ENCODE measurements around the gene PBXIP1. TPM values are rescaled to one million over a fixed set of nuclear protein-coding genes. Genes with fewer than 3 reads are reported as not detected.

Gene PBXIP1
- total RNA-seq, 4 donors from 2014 or later, result 41.4 to 67.4 (median 61.3) TPM

DNA sequence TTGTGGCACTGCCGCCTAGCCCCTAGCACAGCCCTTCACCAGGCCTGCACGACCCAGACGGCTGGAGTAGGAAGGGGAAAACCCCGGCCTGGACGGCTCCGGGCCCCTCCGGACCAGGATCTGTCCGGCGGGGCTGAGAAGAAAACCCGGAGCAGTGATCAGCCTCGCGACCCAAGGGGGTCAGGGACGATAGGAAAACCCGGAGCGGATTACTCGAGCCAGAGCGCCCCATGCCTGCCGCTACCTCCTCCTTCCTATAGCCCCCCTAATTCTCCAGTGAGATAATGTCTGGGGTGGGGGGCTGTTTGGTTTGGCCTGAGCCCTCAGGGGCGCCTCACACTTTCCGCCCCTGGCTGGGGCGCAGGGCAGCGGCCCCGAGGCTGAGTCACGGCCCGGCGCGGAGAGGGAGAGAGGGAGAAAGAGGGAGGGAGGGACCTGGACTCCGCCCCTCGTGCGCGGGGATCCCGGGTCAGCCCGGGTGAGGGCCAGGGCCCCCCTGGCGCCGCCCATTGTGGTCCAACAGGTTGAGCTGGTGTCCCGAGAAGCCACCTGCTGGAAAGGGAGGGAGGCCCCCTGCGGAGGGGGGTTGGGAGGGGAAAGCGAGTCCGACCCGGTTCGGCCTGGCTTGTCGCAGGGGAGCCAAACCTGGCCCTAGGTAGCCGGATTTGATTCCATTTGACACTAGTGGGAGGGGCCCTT lies 45.0 kb upstream of the PBXIP1 start:
- H3K4me1 ChIP-seq, result peaks cover 50% of the 10 kb centered on the region
- 0% methylated on average over 5 of the region's 43 CpGs for WGBS

GRCh38 chr1:155000411-155000725 lies 44.5 kb upstream of the PBXIP1 start:
- Histone ChIP-seq H3K9me3 (no peaks in the 10 kb centered on the region), H3K27ac (peak overlapping the region; percentile 96), H3K27me3 (no peaks in the 10 kb centered on the region), H3K4me3 (peak overlapping the region; percentile 97), H3K36me3 (no peaks in the 10 kb centered on the region), H3K4me1 (peaks cover 49% of the 10 kb centered on the region)
- DNase-seq (ENCODE audit: low spot score in 2 of 2), result peak in 1 of 2 donors; percentile 79
- TF ChIP-seq CTCF (IDR thresholded peaks at IDR 0.05) (no peak), POLR2AphosphoS5 (IDR thresholded peaks at IDR 0.05) (no peak), POLR2A (IDR thresholded peaks at IDR 0.05) (no peak), EP300 (IDR thresholded peaks at IDR 0.05) (no peak)
- 0% methylated on average over 12 of the region's 13 CpGs for WGBS

More for the DNA sequence above, 45.0 kb upstream of the PBXIP1 start:
- H3K36me3 ChIP-seq, result no peaks in the 10 kb centered on the region
- no peaks in the 10 kb centered on the region for H3K27me3 ChIP-seq
- TF ChIP-seq POLR2AphosphoS5 (IDR thresholded peaks at IDR 0.05) (peak in 2 of 3 donors; percentile 63 to 78), POLR2A (IDR thresholded peaks at IDR 0.05) (peak in 1 of 2 donors; percentile 71), CTCF (IDR thresholded peaks at IDR 0.05) (no peak), EP300 (IDR thresholded peaks at IDR 0.05) (no peak)
- DNase-seq (ENCODE audit: low spot score in 2 of 2), result peak; percentile 96
- H3K9me3 ChIP-seq, result no peaks in the 10 kb centered on the region
- peak overlapping the region; percentile 97 for H3K4me3 ChIP-seq
- H3K27ac ChIP-seq, result peak overlapping the region; percentile 96

DNA sequence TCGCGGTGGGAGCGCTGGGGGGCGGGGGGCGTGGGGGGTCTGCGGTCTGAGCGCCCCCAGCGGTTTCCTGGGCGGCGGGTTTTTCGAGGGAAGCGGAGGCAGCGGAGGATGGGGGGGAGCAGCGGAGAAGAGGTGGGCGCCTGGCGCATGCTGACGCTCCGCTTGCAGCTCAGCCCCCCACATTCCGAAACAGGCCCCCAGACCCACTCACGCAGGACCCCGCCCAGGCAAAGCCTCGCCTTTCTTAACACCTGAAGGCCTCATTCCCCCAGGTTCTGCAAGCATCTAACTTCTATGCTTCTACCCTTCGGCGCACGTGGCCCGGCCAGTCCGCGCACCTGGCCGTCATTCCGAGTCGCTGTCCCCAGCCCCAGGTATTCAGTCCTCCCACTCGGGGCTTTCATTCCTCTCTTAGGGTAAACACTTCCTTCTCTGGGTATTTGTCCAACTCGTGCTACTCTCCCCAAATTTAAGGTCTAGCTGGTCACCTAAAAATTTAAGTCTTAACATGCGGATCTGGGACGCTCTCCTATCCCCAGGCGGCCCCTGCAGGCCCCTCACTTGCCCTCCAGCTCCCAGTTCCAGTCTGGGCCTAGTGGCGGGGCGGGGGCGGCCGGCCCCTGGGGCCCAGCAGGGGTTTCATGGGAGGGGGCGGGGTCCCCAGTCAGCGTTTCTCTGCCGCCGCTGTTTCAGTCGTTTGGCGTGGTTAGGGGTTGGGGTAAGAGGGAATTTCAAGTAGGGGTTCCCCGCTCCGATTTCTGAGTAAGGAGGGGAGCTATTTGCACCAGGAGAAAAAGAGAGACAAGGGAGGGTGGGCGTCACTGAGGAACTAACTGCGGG lies 43.9 kb upstream of the PBXIP1 start:
- Histone ChIP-seq H3K27me3 (no peaks in the 10 kb centered on the region), H3K36me3 (no peaks in the 10 kb centered on the region), H3K27ac (peak overlapping the region; percentile 96), H3K9me3 (no peaks in the 10 kb centered on the region), H3K4me3 (peak overlapping the region; percentile 97), H3K4me1 (peaks cover 43% of the 10 kb centered on the region)
- 3% methylated on average over 34 of the region's 50 CpGs for WGBS
- peak in 1 of 2 donors; percentile 68 for DNase-seq (ENCODE audit: low spot score in 2 of 2)
- no peak for TF ChIP-seq POLR2AphosphoS5 (IDR thresholded peaks at IDR 0.05)
- TF ChIP-seq POLR2A (IDR thresholded peaks at IDR 0.05), result no peak
- no peak for TF ChIP-seq EP300 (IDR thresholded peaks at IDR 0.05)
- no peak for TF ChIP-seq CTCF (IDR thresholded peaks at IDR 0.05)

DNA sequence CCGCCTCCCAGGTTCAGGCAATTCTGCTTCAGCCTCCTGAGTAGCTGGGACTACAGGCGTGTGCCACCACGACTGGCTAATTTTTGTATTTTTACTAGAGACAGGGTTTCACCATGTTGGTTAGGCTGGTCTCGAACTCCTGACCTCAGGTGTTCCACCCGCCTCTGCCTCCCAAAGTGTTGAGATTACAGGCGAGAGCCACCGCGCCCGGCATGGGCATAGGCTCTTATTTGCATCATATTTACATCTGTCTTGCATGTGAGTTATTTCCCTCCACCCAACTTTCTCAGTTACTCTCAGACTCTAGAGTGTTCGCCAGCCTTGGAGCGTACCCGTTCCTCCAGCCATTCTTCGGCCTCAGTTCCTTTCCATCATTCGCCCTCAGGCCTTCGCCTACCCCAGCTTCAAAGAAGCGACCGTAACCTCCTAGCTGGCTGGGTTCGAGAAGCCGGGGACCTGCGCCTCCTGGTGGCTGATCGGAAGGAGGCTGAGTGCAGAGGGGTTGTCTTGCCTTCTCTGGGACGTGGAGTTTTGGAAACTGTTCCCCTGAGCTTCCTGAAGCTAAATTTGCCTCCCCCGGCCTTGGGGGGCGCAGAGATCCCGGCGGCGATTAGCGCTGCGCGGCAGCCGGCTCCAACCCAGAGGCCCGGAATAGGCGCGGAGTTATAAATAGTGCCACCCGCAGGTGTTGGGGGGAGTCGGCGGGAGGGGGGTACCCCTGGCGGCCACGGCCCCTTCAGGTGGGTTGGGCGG lies 43.1 kb upstream of the PBXIP1 start:
- Histone ChIP-seq H3K27ac (peak overlapping the region; percentile 96), H3K36me3 (no peaks in the 10 kb centered on the region), H3K4me1 (peaks cover 36% of the 10 kb centered on the region), H3K9me3 (no peaks in the 10 kb centered on the region), H3K4me3 (peak overlapping the region; percentile 97), H3K27me3 (no peaks in the 10 kb centered on the region)
- WGBS, result 10% methylated on average over 30 of the region's 40 CpGs
- peak; percentile 72 to 76 for TF ChIP-seq CTCF (IDR thresholded peaks at IDR 0.05)
- no peak for TF ChIP-seq POLR2A (IDR thresholded peaks at IDR 0.05)
- no peak for TF ChIP-seq EP300 (IDR thresholded peaks at IDR 0.05)
- no peak for TF ChIP-seq POLR2AphosphoS5 (IDR thresholded peaks at IDR 0.05)
- peak; percentile 76 to 82 for DNase-seq (ENCODE audit: low spot score in 2 of 2)

Data from suprapubic skin (tissue), 4 donors.